Ovary (tissue), 9 donors: ENCODE measurements around the gene CERKL. TPM values are rescaled to one million over a fixed set of nuclear protein-coding genes. Genes with fewer than 3 reads are reported as not detected.

Experiments
- DNase-seq, 5 donors: peaks; one replicate each; pipeline ENCODE4 v3.0.0-alpha.2; 2019 to 2020
- H3K27ac ChIP-seq, 2 donors: fragments of 200-600 bp; one replicate each; pipeline versions ENCODE4 v1.5.1 to v1.8.0; 2019 to 2022
- H3K27me3 ChIP-seq: fragments of 200-600 bp; one replicate; pipeline ENCODE4 v1.8.0; 2022
- H3K36me3 ChIP-seq: fragments of 200-600 bp; sonication (generic); one replicate; pipeline ENCODE4 v1.5.1; 2019
- H3K4me1 ChIP-seq: one replicate; pipeline ENCODE4 v1.8.1; 2013; ENCODE audit warnings: mild to moderate bottlenecking, moderate library complexity; ENCODE audit not compliant: insufficient read depth
- H3K4me3 ChIP-seq: fragments of 200-600 bp; sonication (generic); one replicate; pipeline ENCODE4 v1.5.1; 2017
- H3K9me3 ChIP-seq, 2 donors: fragments of 200-600 bp in 1 of 2; sonication (generic) in 1 of 2; one replicate each; pipeline versions ENCODE4 v1.5.1 to v1.8.1; 2013 to 2019; ENCODE audit warnings: mild to moderate bottlenecking in 1 of 2, moderate library complexity in 1 of 2
- EP300 ChIP-seq: sonication (generic); formaldehyde crosslinking; IDR thresholded peaks from one replicate; pipeline ENCODE4 v1.6.1; 2017; ENCODE audit warnings: antibody characterized with exemption
- POLR2A ChIP-seq: fragments of 450-650 bp; IDR thresholded peaks from one replicate; pipeline ENCODE4 v1.6.1; 2017; ENCODE audit warnings: antibody characterized with exemption, mild to moderate bottlenecking, moderate library complexity
- WGBS, 3 donors: extraction: QIAGEN DNeasy Blood & Tissue Kit in 1 of 3; methylation state at CpG; one replicate each; pipeline versions ENCODE4 v1.1.5 to v1.1.7; 2013 to 2017; 5-methylcytosine and 5-hydroxymethylcytosine counted together
- intact Hi-C, 4 donors: fragments of 100-400 bp; cut with DNase I; formaldehyde crosslinking; loops; one replicate each; pipeline versions ENCODE4 v1.11.0 to v1.15.1; 2022 to 2023
- polyA plus RNA-seq, 2 donors: library from polyadenylated mRNA; stranded (reverse); fragments of 200-250 nt in 1 of 2; fragments of 350-450 nt in 1 of 2; fragmentation: Illumina TruSeq in 1 of 2; extraction: RNeasy Lipid Tissue Mini Kit (QIAGEN cat#74804) in 1 of 2; gene quantifications; one replicate each; pipeline ENCODE4 v1.2.3, GENCODE V29; 2013 to 2014
- total RNA-seq, 7 donors: library from RNA; depleted of rRNA in 2 of 7; stranded (reverse); fragments of >200 nt in 2 of 7; fragmentation: NEBNext Ultra II Directional in 3 of 7; extraction: Animal tissue kit (Norgen Biotek cat#: 25700) in 3 of 7; gene quantifications; one replicate each; pipeline versions ENCODE4 v1.1.0 to v1.2.4, GENCODE V29; 2016 to 2023
- TF ChIP-seq, protein P1 (sequence below), 3 donors: fragments of 450-650 bp in 2 of 3; fragments of 200-600 bp in 1 of 3; IDR thresholded peaks; one replicate each; pipeline versions ENCODE4 v1.5.1 to v1.8.0; 2016 to 2022; ENCODE audit warnings: antibody characterized with exemption in 3 of 3, mild to moderate bottlenecking in 1 of 3
- donor health status: DM: no; HTN: no; CAD: no; lungs with moderate emphysema.
- donor health status: DM: no; HTN: no; CAD: no.
- donor health status: Bipolar disorder and iron deficiency.
- donor health status: DM: yes; HTN: yes; CAD: no.
- donor health status: DM: no; HTN: no; CAD: no.
- donor health status: DM: yes; HTN: yes; CAD: no.

Gene CERKL
- total and polyA plus RNA-seq, 9 donors = 0.11 to 6.5 (median 0.22) TPM; not detected in 2

DNA sequence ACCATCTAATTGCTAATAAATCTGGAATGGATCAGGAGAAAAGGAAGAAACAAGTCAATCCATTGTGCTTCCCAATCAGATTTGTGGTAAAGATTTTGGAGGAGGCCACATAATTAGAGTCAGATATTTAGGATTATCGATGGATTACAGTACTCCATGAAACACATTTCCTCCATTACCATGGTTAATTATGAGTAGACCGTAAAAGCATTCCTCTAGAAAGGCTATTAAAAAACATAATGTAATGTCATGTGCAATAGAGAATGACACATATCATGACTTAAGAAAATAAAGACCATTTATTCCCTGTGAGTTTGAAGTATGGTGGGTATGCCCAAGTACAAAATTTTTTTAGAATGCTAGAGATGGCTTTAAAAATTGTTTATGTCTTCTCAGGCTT, 103.7 kb downstream of the CERKL start:
- no peaks in the 10 kb centered on the region for H3K9me3 ChIP-seq
- no peaks in the 10 kb centered on the region for H3K36me3 ChIP-seq
- no peak for DNase-seq
- H3K4me3 ChIP-seq = no peak overlapping the region
- no peaks in the 10 kb centered on the region for H3K27me3 ChIP-seq
- no peak for TF ChIP-seq EP300
- H3K27ac ChIP-seq = no peak overlapping the region
- 92 to 96% (median 93%) methylated on average over 2 of the region's 2 CpGs for WGBS, 3 donors
- H3K4me1 ChIP-seq = no peaks in the 10 kb centered on the region
- intact Hi-C loops = no loop called here

GRCh38 chr2:181552808-181553207, 104.1 kb downstream of the CERKL start:
- WGBS, 3 donors = 50 to 55% (median 53%) methylated on average over 1 of the region's 1 CpG
- H3K4me3 ChIP-seq = no peak overlapping the region
- intact Hi-C loops = no loop called here
- H3K9me3 ChIP-seq = no peaks in the 10 kb centered on the region
- H3K36me3 ChIP-seq = no peaks in the 10 kb centered on the region
- H3K27me3 ChIP-seq = no peaks in the 10 kb centered on the region
- TF ChIP-seq, protein P1, sequence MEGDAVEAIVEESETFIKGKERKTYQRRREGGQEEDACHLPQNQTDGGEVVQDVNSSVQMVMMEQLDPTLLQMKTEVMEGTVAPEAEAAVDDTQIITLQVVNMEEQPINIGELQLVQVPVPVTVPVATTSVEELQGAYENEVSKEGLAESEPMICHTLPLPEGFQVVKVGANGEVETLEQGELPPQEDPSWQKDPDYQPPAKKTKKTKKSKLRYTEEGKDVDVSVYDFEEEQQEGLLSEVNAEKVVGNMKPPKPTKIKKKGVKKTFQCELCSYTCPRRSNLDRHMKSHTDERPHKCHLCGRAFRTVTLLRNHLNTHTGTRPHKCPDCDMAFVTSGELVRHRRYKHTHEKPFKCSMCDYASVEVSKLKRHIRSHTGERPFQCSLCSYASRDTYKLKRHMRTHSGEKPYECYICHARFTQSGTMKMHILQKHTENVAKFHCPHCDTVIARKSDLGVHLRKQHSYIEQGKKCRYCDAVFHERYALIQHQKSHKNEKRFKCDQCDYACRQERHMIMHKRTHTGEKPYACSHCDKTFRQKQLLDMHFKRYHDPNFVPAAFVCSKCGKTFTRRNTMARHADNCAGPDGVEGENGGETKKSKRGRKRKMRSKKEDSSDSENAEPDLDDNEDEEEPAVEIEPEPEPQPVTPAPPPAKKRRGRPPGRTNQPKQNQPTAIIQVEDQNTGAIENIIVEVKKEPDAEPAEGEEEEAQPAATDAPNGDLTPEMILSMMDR (IDR thresholded peaks at IDR 0.05) = no peak
- no peak for TF ChIP-seq EP300
- no peak for TF ChIP-seq POLR2A
- H3K4me1 ChIP-seq = no peaks in the 10 kb centered on the region
- DNase-seq = no peak
- no peak overlapping the region for H3K27ac ChIP-seq

- Histone ChIP-seq H3K4me1 (no peaks in the 10 kb centered on the region), H3K27ac (no peak overlapping the region), H3K27me3 (no peaks in the 10 kb centered on the region), H3K4me3 (no peak overlapping the region), H3K36me3 (no peaks in the 10 kb centered on the region), H3K9me3 (no peaks in the 10 kb centered on the region)
- intact Hi-C loops = no loop called here
- TF ChIP-seq EP300 (no peak), POLR2A (no peak)
- TF ChIP-seq, protein P1 (IDR thresholded peaks at IDR 0.05) = no peak
- no peak for DNase-seq
- 57 to 67% (median 60%) methylated on average over 3 of the region's 3 CpGs for WGBS, 3 donors
Measured at GRCh38 chr2:181546086-181546485, 110.8 kb downstream of the CERKL start.

DNA sequence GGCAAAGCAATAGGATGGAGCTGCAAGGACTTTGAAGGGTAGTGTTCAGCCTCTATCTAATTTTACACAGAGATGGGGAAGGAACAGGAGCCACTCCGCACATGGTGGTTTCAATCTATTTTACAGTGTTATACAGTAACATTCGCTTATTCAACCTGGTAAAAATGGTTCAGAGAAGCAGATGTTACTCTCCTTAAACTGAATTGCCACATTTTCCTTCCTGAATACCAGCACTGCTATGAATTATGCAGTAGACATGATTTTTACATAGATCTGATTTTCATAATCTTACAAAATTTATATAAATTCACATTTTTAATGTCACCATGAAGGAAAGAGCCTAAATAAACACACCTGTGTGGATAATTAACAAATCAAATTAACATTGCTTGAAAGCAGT, 114.7 kb downstream of the CERKL start:
- H3K27ac ChIP-seq = no peak overlapping the region
- TF ChIP-seq EP300 (no peak), POLR2A (no peak)
- TF ChIP-seq, protein P1 (IDR thresholded peaks at IDR 0.05) = no peak
- intact Hi-C loops = no loop called here
- no peak for DNase-seq
- H3K36me3 ChIP-seq = no peaks in the 10 kb centered on the region
- no peak overlapping the region for H3K4me3 ChIP-seq
- 92 to 93% (median 92%) methylated on average over 2 of the region's 2 CpGs for WGBS, 3 donors
- no peaks in the 10 kb centered on the region for H3K27me3 ChIP-seq
- no peaks in the 10 kb centered on the region for H3K9me3 ChIP-seq
- no peaks in the 10 kb centered on the region for H3K4me1 ChIP-seq

GRCh38 chr2:181540421-181540820, 116.5 kb downstream of the CERKL start:
- 67 to 94% (median 76%) methylated on average over 4 of the region's 4 CpGs for WGBS, 3 donors
- TF ChIP-seq EP300 = no peak
- no peak for TF ChIP-seq POLR2A
- TF ChIP-seq, protein P1 (IDR thresholded peaks at IDR 0.05) = no peak
- intact Hi-C loops = no loop called here

More at GRCh38 chr2:181540421-181540820, 116.5 kb downstream of the CERKL start:
- Histone ChIP-seq H3K9me3 (no peaks in the 10 kb centered on the region), H3K36me3 (no peaks in the 10 kb centered on the region), H3K4me1 (no peaks in the 10 kb centered on the region), H3K4me3 (no peak overlapping the region), H3K27me3 (no peaks in the 10 kb centered on the region), H3K27ac (no peak overlapping the region)
- DNase-seq = no peak
